HG03354 (cell line): Measurements from ENCODE around the gene KBTBD3.
"Not testable (repeated sequence)": the region's sequence is repeated elsewhere in the genome, so short reads cannot be mapped to it uniquely, and the experiment has no call there.

Experiments
- ATAC-seq: cut with Tn5 transposase; IDR thresholded peaks from one replicate; pipeline ENCODE4 v1.9.1; 2021; ENCODE audit warnings: mild to moderate bottlenecking; ENCODE audit not compliant: unreplicated experiment, poor library complexity, severe bottlenecking

KBTBD3 gene

DNA sequence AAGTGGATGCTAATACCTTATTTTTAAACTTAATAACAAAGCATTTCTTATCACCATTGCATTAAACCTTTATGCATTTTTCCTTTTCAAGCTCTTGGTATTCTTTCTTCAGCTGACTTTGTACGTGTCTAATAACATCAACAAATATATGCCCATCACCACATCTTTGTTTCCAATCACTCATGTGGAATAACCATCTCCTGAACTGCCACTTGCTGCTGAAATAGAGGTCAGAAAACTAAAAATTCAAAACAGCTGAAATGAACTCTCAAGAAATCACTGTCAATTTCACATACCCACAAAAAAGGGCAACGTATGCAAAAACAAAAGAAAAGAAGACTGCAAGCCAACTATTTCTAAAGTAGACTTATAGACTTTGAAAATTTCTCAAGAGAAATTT is 62.5 kb downstream of the KBTBD3 start:
- ATAC-seq: no peak

DNA sequence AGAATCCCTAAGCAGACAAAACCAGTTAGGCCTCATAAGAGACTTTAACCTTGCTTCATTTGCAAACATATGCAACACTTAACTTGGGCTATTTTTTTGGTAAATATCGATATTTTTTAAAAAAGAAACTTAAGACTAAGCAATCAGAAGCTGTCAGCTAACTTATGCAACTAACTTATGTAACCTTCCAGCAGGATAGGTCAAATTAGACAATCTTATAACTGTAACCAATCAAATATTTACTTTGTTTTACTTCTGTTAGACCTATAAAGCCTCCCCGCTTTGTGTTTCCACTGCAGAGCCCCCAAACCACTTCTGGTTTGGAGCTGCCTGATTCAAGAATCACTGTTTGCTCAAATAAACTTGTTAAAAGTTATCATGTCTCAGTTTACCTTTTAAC is 63.1 kb downstream of the KBTBD3 start:
- ATAC-seq: no peak

DNA sequence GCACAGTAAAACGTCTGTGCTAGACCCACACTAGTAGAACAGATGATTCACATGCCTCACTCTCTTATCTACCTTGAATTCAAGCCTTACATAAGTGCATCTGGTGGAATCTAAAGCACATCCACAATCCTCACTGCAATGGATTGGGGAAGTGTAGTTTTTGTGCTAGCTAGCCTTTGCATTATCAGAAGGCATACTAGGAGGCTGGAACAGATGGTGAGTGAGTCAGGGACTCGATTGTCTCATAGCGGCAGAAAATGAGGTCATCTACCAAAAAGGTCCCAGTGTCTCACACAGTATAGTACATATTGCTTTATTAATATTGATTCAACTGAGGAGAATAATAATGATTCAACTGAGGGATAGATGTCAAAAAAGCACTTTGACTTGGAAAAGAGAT is 64.4 kb downstream of the KBTBD3 start:
- no peak for ATAC-seq

DNA sequence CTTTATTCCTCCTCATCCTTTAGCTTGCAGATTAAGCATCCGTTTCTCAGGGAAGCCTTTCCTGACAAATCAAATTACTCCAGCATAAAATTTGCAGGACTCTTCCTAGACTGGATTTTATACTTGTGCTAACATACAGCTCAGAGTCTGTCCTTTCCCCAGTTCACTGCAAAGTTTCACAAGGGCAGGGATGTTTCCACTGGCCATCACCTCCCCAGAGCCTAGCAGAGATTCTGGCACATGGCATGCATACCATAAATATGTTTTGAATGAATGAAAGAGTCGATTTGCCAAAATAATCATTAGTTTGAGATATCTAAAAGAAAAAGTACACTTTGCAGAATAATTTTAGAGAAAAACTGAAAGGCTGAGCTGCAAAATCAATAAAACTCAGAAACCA is 65.7 kb downstream of the KBTBD3 start:
- ATAC-seq: no peak

DNA sequence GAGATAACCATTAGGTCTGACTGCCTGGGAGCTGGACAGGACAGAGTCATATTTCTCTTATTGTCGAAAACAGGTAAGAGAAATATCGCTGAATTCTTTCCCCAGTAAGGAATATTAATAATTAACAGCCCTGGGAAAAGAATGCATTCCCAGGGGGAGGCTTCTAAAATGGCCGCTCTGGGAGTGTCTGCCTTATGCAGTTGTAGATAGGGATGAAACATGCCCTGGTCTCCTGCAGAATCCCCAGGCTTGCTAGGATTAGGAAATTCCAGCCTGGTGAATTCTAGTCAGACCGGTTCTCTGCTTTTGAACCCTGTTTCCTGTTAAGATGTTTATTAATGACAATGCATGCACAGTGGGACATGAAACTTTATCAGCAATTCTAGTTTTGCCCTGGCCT is 74.1 kb downstream of the KBTBD3 start:
- ATAC-seq: not testable (repeated sequence)

DNA sequence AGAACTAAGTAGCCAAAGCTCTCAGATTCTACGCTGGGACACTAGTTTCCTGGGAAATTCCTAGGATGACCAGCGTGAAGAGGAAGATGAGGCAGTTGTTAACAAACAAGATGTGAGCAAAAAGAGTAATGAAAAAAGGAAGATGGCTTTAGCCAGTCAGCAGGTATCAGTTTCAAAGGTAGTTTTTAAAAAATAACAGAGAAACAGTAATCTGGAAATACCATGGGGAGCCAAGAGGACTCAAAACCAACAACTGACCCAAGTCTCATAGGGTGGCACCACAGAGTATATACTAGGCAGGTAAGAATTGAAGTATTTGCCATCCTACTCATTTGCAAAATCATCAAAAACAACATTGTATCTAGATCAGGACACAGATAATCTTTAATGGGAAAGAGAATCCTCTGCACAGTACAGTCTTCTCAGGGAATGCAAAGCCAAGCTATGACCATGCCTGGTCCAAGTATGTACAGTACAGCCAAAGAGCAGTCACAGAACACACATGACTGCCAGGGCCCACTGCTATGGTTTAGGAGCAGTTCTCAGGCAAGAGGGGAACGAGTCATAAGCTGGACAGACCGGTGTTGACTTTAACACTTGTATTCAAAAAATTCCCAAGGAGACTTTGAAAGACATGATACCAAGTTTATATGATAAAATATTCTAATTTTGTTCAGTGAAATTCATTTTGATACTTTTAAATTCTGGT is 75.7 kb downstream of the KBTBD3 start:
- ATAC-seq: no peak
